Transverse colon (tissue), 4 donors: Measurements from ENCODE around the gene HTT. TPM values are rescaled to one million over a fixed set of nuclear protein-coding genes. Genes with fewer than 3 reads are reported as not detected.

Experiments
- DNase-seq: peaks from one replicate; pipeline ENCODE4 v3.0.0-alpha.2; 2019
- H3K27ac ChIP-seq, 4 donors: fragments of 200-600 bp; sonication (generic); 2 replicates each; pipeline ENCODE4 v1.5.1; 2016 to 2018; ENCODE audit warnings: inconsistent platforms in 4 of 4
- H3K27me3 ChIP-seq: fragments of 200-600 bp; sonication (generic); 2 replicates; pipeline ENCODE4 v1.5.1; 2017; ENCODE audit warnings: inconsistent platforms
- H3K36me3 ChIP-seq, 4 donors: fragments of 200-600 bp; sonication (generic); 2 replicates each; pipeline ENCODE4 v1.5.1; 2017 to 2019; ENCODE audit warnings: inconsistent platforms in 4 of 4
- H3K4me1 ChIP-seq, 4 donors: fragments of 200-600 bp; sonication (generic); 2 replicates each; pipeline ENCODE4 v1.5.1; 2017 to 2020; ENCODE audit warnings: inconsistent platforms in 4 of 4
- H3K4me3 ChIP-seq, 4 donors: fragments of 200-600 bp; sonication (generic); 1 replicate in 1 of 4; 2 replicates in 3 of 4; pipeline versions ENCODE4 v1.5.1 to v1.6.1; 2017 to 2019; ENCODE audit warnings: inconsistent platforms in 4 of 4
- H3K9me3 ChIP-seq, 2 donors: fragments of 200-600 bp; sonication (generic); 2 replicates each; pipeline ENCODE4 v1.5.1; 2017 to 2019; ENCODE audit warnings: inconsistent platforms in 2 of 2
- EP300 ChIP-seq: sonication (generic); formaldehyde crosslinking; IDR thresholded peaks from one replicate; pipeline ENCODE4 v1.6.1; 2017; ENCODE audit warnings: antibody characterized with exemption, low read depth
- POLR2A ChIP-seq: fragments of 450-650 bp; IDR thresholded peaks from one replicate; pipeline ENCODE4 v1.6.1; 2016; ENCODE audit warnings: antibody characterized with exemption, mild to moderate bottlenecking, moderate library complexity
- POLR2AphosphoS5 ChIP-seq, 3 donors: sonication (generic); formaldehyde crosslinking; IDR thresholded peaks; one replicate each; pipeline ENCODE4 v1.6.1; 2016; ENCODE audit warnings: antibody characterized with exemption in 3 of 3
- WGBS, 2 donors: methylation state at CpG; one replicate each; pipeline ENCODE4 v1.1.5; 2018; ENCODE audit warnings: low coverage in 1 of 2; 5-methylcytosine and 5-hydroxymethylcytosine counted together
- in situ Hi-C, 4 donors: fragments of 200-750 bp; cut with MboI; loops; one replicate each; pipeline versions ENCODE4 v1.15.0 to v1.15.1; 2017; ENCODE audit warnings: low sequenced_read_pairs in 3 of 4, low pct_ligation_motif_present in 1 of 4, low pct_unique_long_range_greater_than_20kb in 1 of 4
- intact Hi-C: fragments of 100-400 bp; cut with DNase I; formaldehyde crosslinking; loops from one replicate; pipeline ENCODE4 v1.15.1; 2023; ENCODE audit warnings: low total_unique reads
- total RNA-seq, 4 donors: library from RNA; depleted of rRNA; stranded (reverse); fragments of >200 nt; gene quantifications; one replicate each; pipeline ENCODE4 v1.1.0, GENCODE V29; 2016
- TF ChIP-seq, protein P1 (sequence below), 5 experiments: fragments of 200-600 bp in 3 of 5; fragments of 450-650 bp in 2 of 5; sonication (generic) in 3 of 5; IDR thresholded peaks; 1 replicate in 2 of 5; 2 replicates in 3 of 5; pipeline ENCODE4 v1.5.1; 2016 to 2017; ENCODE audit warnings: antibody characterized with exemption in 5 of 5, inconsistent platforms in 3 of 5, mild to moderate bottlenecking in 2 of 5, moderate library complexity in 1 of 5

Gene HTT
- total RNA-seq, 4 donors from 2014 or later: 40.0 to 111 (median 79.4) TPM

DNA sequence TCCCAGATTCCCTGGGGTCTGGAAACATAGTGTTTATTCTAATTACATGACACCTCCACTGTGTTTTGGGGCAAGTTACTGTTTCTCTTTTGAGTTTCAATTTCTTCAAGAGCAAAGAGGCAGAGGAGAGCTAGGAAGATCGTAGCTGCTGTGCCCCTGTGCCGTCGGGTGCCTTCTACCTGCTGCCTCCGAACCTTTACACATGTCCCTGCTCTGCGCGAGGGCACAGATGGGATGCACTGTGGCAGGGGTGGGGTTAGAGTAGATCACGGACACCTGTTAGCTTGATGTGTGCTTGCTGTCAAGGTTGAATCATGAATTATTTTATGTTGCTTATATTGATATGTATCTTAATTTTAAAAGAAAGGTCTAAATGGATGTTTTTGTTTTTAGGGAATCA lies 103.4 kb downstream of the HTT start:
- in situ Hi-C loops: no loop called here
- Histone ChIP-seq H3K27me3 (no peaks in the 10 kb centered on the region), H3K9me3 (no peaks in the 10 kb centered on the region), H3K27ac (no peak overlapping the region), H3K4me3 (no peak overlapping the region), H3K36me3 (peaks cover 0 to 55% (median 22%) of the 10 kb centered on the region in 4 donors), H3K4me1 (peaks cover 0 to 9% (median 2%) of the 10 kb centered on the region in 4 donors)
- no peak for TF ChIP-seq POLR2AphosphoS5 (IDR thresholded peaks at IDR 0.05)
- intact Hi-C loops: no loop called here
- 92% methylated on average over 7 of the region's 7 CpGs; no CpG with 5 or more reads in 1 of the 2 donors for WGBS, 2 donors
- DNase-seq: no peak

DNA sequence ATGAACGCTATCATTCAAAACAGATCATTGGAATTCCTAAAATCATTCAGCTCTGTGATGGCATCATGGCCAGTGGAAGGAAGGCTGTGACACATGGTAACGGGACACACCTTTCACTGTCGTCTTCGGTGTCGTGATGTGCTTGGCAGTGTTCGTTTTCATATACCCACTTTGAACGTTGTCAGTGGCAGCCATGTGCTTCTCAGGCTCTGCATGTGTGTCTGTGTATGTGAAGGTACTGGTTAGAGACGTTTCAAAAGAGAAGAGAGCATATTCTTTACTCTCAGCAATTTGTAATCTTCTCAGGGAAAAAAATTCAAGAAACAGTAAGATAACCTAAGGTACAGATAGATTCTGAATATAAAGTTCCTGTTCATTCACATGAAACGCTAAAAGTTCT lies 103.9 kb downstream of the HTT start:
- H3K4me1 ChIP-seq: peaks cover 0 to 9% (median 2%) of the 10 kb centered on the region in 4 donors
- 85 to 92% methylated on average over 9 of the region's 9 CpGs for WGBS, 2 donors
- DNase-seq: no peak
- H3K27ac ChIP-seq: no peak overlapping the region
- H3K9me3 ChIP-seq: no peaks in the 10 kb centered on the region
- no peaks in the 10 kb centered on the region for H3K27me3 ChIP-seq
- intact Hi-C loops (no loop called here), in situ Hi-C loops (no loop called here)
- TF ChIP-seq, protein P1, sequence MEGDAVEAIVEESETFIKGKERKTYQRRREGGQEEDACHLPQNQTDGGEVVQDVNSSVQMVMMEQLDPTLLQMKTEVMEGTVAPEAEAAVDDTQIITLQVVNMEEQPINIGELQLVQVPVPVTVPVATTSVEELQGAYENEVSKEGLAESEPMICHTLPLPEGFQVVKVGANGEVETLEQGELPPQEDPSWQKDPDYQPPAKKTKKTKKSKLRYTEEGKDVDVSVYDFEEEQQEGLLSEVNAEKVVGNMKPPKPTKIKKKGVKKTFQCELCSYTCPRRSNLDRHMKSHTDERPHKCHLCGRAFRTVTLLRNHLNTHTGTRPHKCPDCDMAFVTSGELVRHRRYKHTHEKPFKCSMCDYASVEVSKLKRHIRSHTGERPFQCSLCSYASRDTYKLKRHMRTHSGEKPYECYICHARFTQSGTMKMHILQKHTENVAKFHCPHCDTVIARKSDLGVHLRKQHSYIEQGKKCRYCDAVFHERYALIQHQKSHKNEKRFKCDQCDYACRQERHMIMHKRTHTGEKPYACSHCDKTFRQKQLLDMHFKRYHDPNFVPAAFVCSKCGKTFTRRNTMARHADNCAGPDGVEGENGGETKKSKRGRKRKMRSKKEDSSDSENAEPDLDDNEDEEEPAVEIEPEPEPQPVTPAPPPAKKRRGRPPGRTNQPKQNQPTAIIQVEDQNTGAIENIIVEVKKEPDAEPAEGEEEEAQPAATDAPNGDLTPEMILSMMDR (IDR thresholded peaks at IDR 0.05): no peak
- TF ChIP-seq EP300: no peak
- TF ChIP-seq POLR2AphosphoS5 (IDR thresholded peaks at IDR 0.05): no peak
- no peak for TF ChIP-seq POLR2A
- no peak overlapping the region for H3K4me3 ChIP-seq
- peaks cover 0 to 54% (median 22%) of the 10 kb centered on the region in 4 donors for H3K36me3 ChIP-seq

DNA sequence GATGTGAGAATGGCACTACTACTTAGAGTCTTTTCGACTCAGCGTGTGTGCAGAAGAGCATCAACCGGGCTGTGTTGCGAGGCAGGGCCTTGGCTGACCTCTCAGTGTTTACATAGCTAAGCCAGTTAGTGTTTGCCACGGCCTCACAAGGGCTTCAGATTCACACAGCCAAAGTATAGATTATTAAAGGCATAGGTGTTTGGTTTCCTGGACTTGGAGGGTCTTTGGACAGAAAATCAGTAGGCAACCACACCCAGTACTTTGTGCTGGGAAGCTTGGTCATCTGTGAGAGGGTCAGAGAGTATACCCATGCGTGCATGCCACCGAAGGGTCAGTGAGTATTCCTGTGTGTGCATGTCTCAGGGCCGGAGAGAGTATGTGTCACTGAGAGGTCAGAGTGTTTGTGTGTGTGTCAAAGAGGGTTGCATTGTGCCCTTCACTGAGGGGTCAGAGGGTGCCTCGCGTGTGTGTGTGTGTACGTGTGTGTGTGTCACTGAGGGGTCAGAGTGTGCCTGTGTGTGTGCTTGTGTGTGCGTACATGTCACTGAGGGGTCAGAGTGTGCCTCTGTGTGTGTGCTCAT lies 104.7 kb downstream of the HTT start:
- WGBS, 2 donors: 30 to 64% methylated on average over 2 to 12 of the region's 12 CpGs
- Histone ChIP-seq H3K4me1 (peaks cover 0 to 9% (median 2%) of the 10 kb centered on the region in 4 donors), H3K36me3 (peaks cover 0 to 46% (median 19%) of the 10 kb centered on the region in 4 donors), H3K4me3 (no peak overlapping the region), H3K27me3 (no peaks in the 10 kb centered on the region), H3K27ac (no peak overlapping the region), H3K9me3 (no peaks in the 10 kb centered on the region)
- TF ChIP-seq POLR2AphosphoS5 (IDR thresholded peaks at IDR 0.05) (no peak), POLR2A (no peak), EP300 (no peak)
- TF ChIP-seq, protein P1 (IDR thresholded peaks at IDR 0.05): no peak
- in situ Hi-C loops (no loop called here), intact Hi-C loops (no loop called here)
- no peak for DNase-seq

DNA sequence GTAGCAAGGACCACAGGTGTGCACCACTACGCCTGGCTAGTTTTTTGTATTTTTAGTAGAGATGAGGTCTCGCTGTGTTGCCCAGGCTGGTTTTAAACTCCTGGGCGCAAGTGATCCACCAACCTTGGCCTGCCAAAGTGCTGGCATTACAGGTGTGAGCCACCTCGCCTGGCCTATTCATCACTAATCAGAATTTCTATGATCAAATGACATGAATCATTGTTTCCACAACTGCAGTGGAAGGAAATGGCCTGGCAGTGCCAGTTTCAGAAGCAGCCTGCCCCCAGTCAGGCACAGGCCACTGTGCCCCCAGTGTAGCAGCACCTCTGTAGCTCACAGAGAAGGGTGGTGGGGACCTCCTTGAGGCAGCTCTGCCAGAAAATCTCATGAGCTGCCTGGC lies 108.5 kb downstream of the HTT start:
- intact Hi-C loops (no loop called here), in situ Hi-C loops (no loop called here)
- 83 to 97% methylated on average over 1 to 4 of the region's 4 CpGs for WGBS, 2 donors
- no peak overlapping the region for H3K27ac ChIP-seq
- no peaks in the 10 kb centered on the region for H3K27me3 ChIP-seq
- no peaks in the 10 kb centered on the region for H3K4me1 ChIP-seq
- no peak for DNase-seq
- H3K4me3 ChIP-seq: no peak overlapping the region
- no peaks in the 10 kb centered on the region for H3K9me3 ChIP-seq
- H3K36me3 ChIP-seq: peaks cover 0 to 35% (median 15%) of the 10 kb centered on the region in 4 donors
- TF ChIP-seq, protein P1 (IDR thresholded peaks at IDR 0.05): no peak
- no peak for TF ChIP-seq POLR2A
- TF ChIP-seq POLR2AphosphoS5 (IDR thresholded peaks at IDR 0.05): no peak
- TF ChIP-seq EP300: no peak

DNA sequence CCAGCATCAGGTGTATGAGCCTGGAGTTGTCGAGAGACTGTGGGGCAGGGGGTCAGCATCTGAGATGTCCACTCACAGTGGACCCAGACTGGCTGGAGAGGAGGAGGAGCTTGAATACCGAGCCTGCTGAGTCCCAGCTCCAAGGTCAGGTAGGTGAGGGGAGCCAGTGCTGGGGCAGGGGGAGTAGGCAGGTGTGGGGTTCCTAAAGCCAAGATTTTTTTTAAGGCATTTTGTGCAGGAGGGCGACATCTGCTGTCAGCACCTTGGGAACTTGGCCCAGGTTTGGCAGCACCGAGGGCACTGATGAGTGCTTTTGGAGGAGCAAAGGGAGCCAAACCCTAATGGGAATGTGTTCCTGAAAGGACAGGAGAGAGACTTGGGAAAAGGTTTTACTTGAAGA lies 110.2 kb downstream of the HTT start:
- WGBS, 2 donors: 92% methylated on average over 4 of the region's 4 CpGs; no CpG with 5 or more reads in 1 of the 2 donors
- in situ Hi-C loops: no loop called here
- H3K4me3 ChIP-seq: no peak overlapping the region

More for the DNA sequence above, 110.2 kb downstream of the HTT start:
- Histone ChIP-seq H3K27me3 (no peaks in the 10 kb centered on the region), H3K9me3 (no peaks in the 10 kb centered on the region), H3K27ac (no peak overlapping the region), H3K4me1 (no peaks in the 10 kb centered on the region), H3K36me3 (peaks cover 0 to 51% (median 17%) of the 10 kb centered on the region in 4 donors)
- DNase-seq: no peak
- no peak for TF ChIP-seq POLR2AphosphoS5 (IDR thresholded peaks at IDR 0.05)
- TF ChIP-seq EP300: no peak
- no peak for TF ChIP-seq POLR2A
- TF ChIP-seq, protein P1 (IDR thresholded peaks at IDR 0.05): no peak
- intact Hi-C loops: no loop called here
